Vagina (tissue), 2 donors: ENCODE data around the gene LCLAT1. TPM values are rescaled to one million over a fixed set of nuclear protein-coding genes. Genes with fewer than 3 reads are reported as not detected.

Source experiments
- DNase-seq, 2 donors: peaks; one replicate each; pipeline ENCODE4 v3.0.0-alpha.2; 2017; ENCODE audit errors: extremely low spot score in 2 of 2
- H3K27ac ChIP-seq: fragments of 200-600 bp; sonication (generic); one replicate; pipeline ENCODE4 v1.5.1; 2019
- H3K27me3 ChIP-seq: fragments of 200-600 bp; sonication (generic); one replicate; pipeline ENCODE4 v1.5.1; 2019
- H3K36me3 ChIP-seq, 2 donors: fragments of 200-600 bp; sonication (generic); one replicate each; pipeline ENCODE4 v1.5.1; 2017 to 2019
- H3K4me1 ChIP-seq: fragments of 200-600 bp; sonication (generic); one replicate; pipeline ENCODE4 v1.5.1; 2019
- H3K4me3 ChIP-seq, 2 donors: fragments of 200-600 bp; sonication (generic); 1 replicate in 1 of 2; 2 replicates in 1 of 2; pipeline ENCODE4 v1.5.1; 2016 to 2019
- H3K9me3 ChIP-seq: fragments of 200-600 bp; sonication (generic); one replicate; pipeline ENCODE4 v1.5.1; 2019
- CTCF ChIP-seq, 3 experiments: fragments of 450-650 bp in 2 of 3; fragments of 200-600 bp in 1 of 3; sonication (generic) in 1 of 3; IDR thresholded peaks; one replicate each; pipeline ENCODE4 v1.5.1; 2017 to 2019; ENCODE audit warnings: antibody characterized with exemption in 3 of 3, mild to moderate bottlenecking in 2 of 3, moderate library complexity in 2 of 3
- POLR2A ChIP-seq, 2 donors: fragments of 450-650 bp; IDR thresholded peaks; one replicate each; pipeline ENCODE4 v1.6.1; 2017; ENCODE audit warnings: antibody characterized with exemption in 2 of 2, mild to moderate bottlenecking in 2 of 2, moderate library complexity in 2 of 2
- POLR2AphosphoS5 ChIP-seq, 2 donors: sonication (generic); formaldehyde crosslinking; IDR thresholded peaks; one replicate each; pipeline ENCODE4 v1.9.0; 2017; ENCODE audit warnings: antibody characterized with exemption in 2 of 2, mild to moderate bottlenecking in 2 of 2, low read depth in 1 of 2; ENCODE audit not compliant: insufficient read depth in 1 of 2
- intact Hi-C: fragments of 100-400 bp; cut with DNase I; formaldehyde crosslinking; loops from one replicate; pipeline ENCODE4 v1.15.1; 2023
- total RNA-seq: library from RNA; depleted of rRNA; stranded (reverse); fragments of >200 nt; gene quantifications from one replicate; pipeline ENCODE4 v1.2.3, GENCODE V29; 2016

Gene LCLAT1
- total RNA-seq, 1 donor from 2014 or later, result 19.6 TPM

- TF ChIP-seq CTCF (IDR thresholded peaks at IDR 0.05), result no peak
- no peak for TF ChIP-seq POLR2AphosphoS5 (IDR thresholded peaks at IDR 0.05; ENCODE audit: insufficient read depth in 1 of 2, low read depth in 1 of 2)
- TF ChIP-seq POLR2A (IDR thresholded peaks at IDR 0.05), result no peak
- no peak overlapping the region for H3K4me3 ChIP-seq
- no peak for DNase-seq
- H3K27me3 ChIP-seq, result no peaks in the 10 kb centered on the region
- H3K36me3 ChIP-seq, result no peaks in the 10 kb centered on the region
- H3K27ac ChIP-seq, result no peak overlapping the region
- H3K4me1 ChIP-seq, result peaks cover 13% of the 10 kb centered on the region
- H3K9me3 ChIP-seq, result no peaks in the 10 kb centered on the region
- intact Hi-C loops, result no loop called here
Observed at GRCh38 chr2:30454571-30454970, 7.5 kb downstream of the LCLAT1 start.

GRCh38 chr2:30455114-30455738, 8.2 kb downstream of the LCLAT1 start:
- intact Hi-C loops, result no loop called here
- H3K27ac ChIP-seq, result no peak overlapping the region
- H3K4me3 ChIP-seq, result no peak overlapping the region
- peaks cover 15% of the 10 kb centered on the region for H3K4me1 ChIP-seq
- no peak for TF ChIP-seq POLR2AphosphoS5 (IDR thresholded peaks at IDR 0.05; ENCODE audit: insufficient read depth in 1 of 2, low read depth in 1 of 2)
- TF ChIP-seq CTCF (IDR thresholded peaks at IDR 0.05), result no peak
- TF ChIP-seq POLR2A (IDR thresholded peaks at IDR 0.05), result no peak
- H3K9me3 ChIP-seq, result no peaks in the 10 kb centered on the region
- DNase-seq, result no peak
- no peaks in the 10 kb centered on the region for H3K27me3 ChIP-seq
- no peaks in the 10 kb centered on the region for H3K36me3 ChIP-seq

DNA sequence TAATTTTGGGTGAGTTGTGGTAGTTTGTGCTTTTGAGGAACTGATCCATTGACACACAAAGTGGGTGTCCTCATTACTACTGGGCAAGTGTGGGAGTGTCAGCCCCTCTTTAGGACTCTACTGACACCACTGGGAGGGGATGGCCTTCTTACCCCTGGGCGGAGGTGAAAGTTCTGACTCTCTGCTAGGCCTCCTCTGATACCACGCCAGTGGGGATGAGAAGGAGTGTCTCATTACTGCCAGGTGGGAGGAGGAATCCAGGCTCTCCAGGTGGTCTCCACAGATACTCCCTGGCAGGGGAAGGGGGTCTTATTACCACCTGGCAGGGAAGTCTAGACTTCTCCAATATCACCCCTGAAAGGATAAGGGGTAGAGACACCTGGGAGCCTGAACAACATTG, 9.1 kb downstream of the LCLAT1 start:
- Histone ChIP-seq H3K4me3 (no peak overlapping the region), H3K27me3 (no peaks in the 10 kb centered on the region), H3K27ac (no peak overlapping the region), H3K9me3 (no peaks in the 10 kb centered on the region), H3K4me1 (peaks cover 15% of the 10 kb centered on the region), H3K36me3 (no peaks in the 10 kb centered on the region)
- no peak for DNase-seq
- intact Hi-C loops, result no loop called here
- TF ChIP-seq POLR2AphosphoS5 (IDR thresholded peaks at IDR 0.05; ENCODE audit: insufficient read depth in 1 of 2, low read depth in 1 of 2) (no peak), CTCF (IDR thresholded peaks at IDR 0.05) (no peak), POLR2A (IDR thresholded peaks at IDR 0.05) (no peak)

DNA sequence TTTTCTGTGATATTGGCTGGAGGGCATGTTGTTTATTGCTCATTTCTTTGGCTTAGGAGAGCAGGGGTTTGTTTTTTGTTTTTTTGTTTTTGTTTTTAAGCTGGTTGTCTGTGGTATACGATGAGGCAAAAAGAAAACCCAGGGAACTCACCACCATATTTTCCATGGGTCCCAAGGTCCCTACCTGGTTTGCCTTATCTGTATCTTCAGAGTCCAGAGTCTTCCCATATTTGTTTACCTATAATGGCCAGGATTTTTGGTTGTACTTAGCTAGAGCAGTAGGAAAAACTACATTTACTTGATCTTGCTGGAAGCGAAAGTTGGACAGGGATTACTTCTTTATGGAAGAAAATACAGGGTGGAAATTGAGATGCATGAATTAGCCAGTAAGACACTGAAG, 9.5 kb downstream of the LCLAT1 start:
- no peak for TF ChIP-seq POLR2AphosphoS5 (IDR thresholded peaks at IDR 0.05; ENCODE audit: insufficient read depth in 1 of 2, low read depth in 1 of 2)
- H3K27ac ChIP-seq, result no peak overlapping the region
- DNase-seq, result no peak
- intact Hi-C loops, result no loop called here
- no peak overlapping the region for H3K4me3 ChIP-seq
- no peaks in the 10 kb centered on the region for H3K9me3 ChIP-seq
- H3K27me3 ChIP-seq, result no peaks in the 10 kb centered on the region
- H3K36me3 ChIP-seq, result no peaks in the 10 kb centered on the region
- H3K4me1 ChIP-seq, result peaks cover 15% of the 10 kb centered on the region

- intact Hi-C loops, result no loop called here
Observed at GRCh38 chr2:30457296-30457695, 10.2 kb downstream of the LCLAT1 start.

More at GRCh38 chr2:30457296-30457695, 10.2 kb downstream of the LCLAT1 start:
- no peak for DNase-seq
- Histone ChIP-seq H3K27me3 (no peaks in the 10 kb centered on the region), H3K27ac (no peak overlapping the region), H3K4me3 (no peak overlapping the region), H3K4me1 (peaks cover 15% of the 10 kb centered on the region), H3K9me3 (no peaks in the 10 kb centered on the region), H3K36me3 (no peaks in the 10 kb centered on the region)
- no peak for TF ChIP-seq POLR2A (IDR thresholded peaks at IDR 0.05)
- no peak for TF ChIP-seq POLR2AphosphoS5 (IDR thresholded peaks at IDR 0.05; ENCODE audit: insufficient read depth in 1 of 2, low read depth in 1 of 2)
- TF ChIP-seq CTCF (IDR thresholded peaks at IDR 0.05), result no peak
